ENCODE results near the gene KIF4B.

Gene KIF4B

GRCh38 chr5:155056644-155057269, 43.2 kb downstream of the KIF4B start:
- no peaks in the 10 kb centered on the region for H3K27me3 ChIP-seq
- no peak overlapping the region for H3K4me3 ChIP-seq (ENCODE audit: low read depth, low read length)
- no peaks in the 10 kb centered on the region for H3K9me3 ChIP-seq
- TF ChIP-seq CTCF (IDR thresholded peaks at IDR 0.05; ENCODE audit: low read depth, low read length) = no peak
- no peak for DNase-seq
- H3K4me1 ChIP-seq = no peaks in the 10 kb centered on the region
- H3K36me3 ChIP-seq = no peaks in the 10 kb centered on the region

GRCh38 chr5:155057626-155058025, 44.1 kb downstream of the KIF4B start:
- DNase-seq = no peak
- no peaks in the 10 kb centered on the region for H3K9me3 ChIP-seq
- no peaks in the 10 kb centered on the region for H3K27me3 ChIP-seq
- no peak overlapping the region for H3K4me3 ChIP-seq (ENCODE audit: low read depth, low read length)
- H3K36me3 ChIP-seq = no peaks in the 10 kb centered on the region
- no peaks in the 10 kb centered on the region for H3K4me1 ChIP-seq
- no peak for TF ChIP-seq CTCF (IDR thresholded peaks at IDR 0.05; ENCODE audit: low read depth, low read length)

- H3K4me3 ChIP-seq (ENCODE audit: low read depth, low read length) = no peak overlapping the region
- TF ChIP-seq CTCF (IDR thresholded peaks at IDR 0.05; ENCODE audit: low read depth, low read length) = no peak
- no peaks in the 10 kb centered on the region for H3K27me3 ChIP-seq
- no peaks in the 10 kb centered on the region for H3K4me1 ChIP-seq
- H3K9me3 ChIP-seq = no peaks in the 10 kb centered on the region
- no peaks in the 10 kb centered on the region for H3K36me3 ChIP-seq
- no peak for DNase-seq
Observed at GRCh38 chr5:155064580-155064979, 51.0 kb downstream of the KIF4B start.

GRCh38 chr5:155066886-155067595, 53.5 kb downstream of the KIF4B start:
- Histone ChIP-seq H3K27me3 (no peaks in the 10 kb centered on the region), H3K4me3 (ENCODE audit: low read depth, low read length) (no peak overlapping the region), H3K36me3 (no peaks in the 10 kb centered on the region), H3K4me1 (no peaks in the 10 kb centered on the region), H3K9me3 (no peaks in the 10 kb centered on the region)
- DNase-seq = no peak
- no peak for TF ChIP-seq CTCF (IDR thresholded peaks at IDR 0.05; ENCODE audit: low read depth, low read length)

Measured in BE2C (cell line).